Pancreas (tissue), 10 donors: Measurements from ENCODE around the gene PTK7. TPM values are rescaled to one million over a fixed set of nuclear protein-coding genes. Genes with fewer than 3 reads are reported as not detected.

Experiments used
- ATAC-seq, 4 donors: fragments of 200-7000 bp; cut with Tn5 transposase; one replicate each; pipeline versions ENCODE4 v1.8.0 to v1.9.1; 2020; ENCODE audit warnings: mild to moderate bottlenecking in 4 of 4, moderate library complexity in 4 of 4
- DNase-seq, 6 donors: peaks; one replicate each; pipeline ENCODE4 v3.0.0-alpha.2; 2020
- FAIRE-seq: peaks from 2 replicates; lab custom pipeline; 2012; peaks lifted over from hg19 to GRCh38; lab: Jason Lieb, UNC
- H3K27ac ChIP-seq, 4 donors: fragments of 200-600 bp; sonication (generic); 1 replicate in 3 of 4; 2 replicates in 1 of 4; pipeline versions ENCODE4 v1.5.0 to v1.8.0; 2020
- H3K27me3 ChIP-seq, 4 donors: fragments of 200-600 bp; one replicate each; pipeline ENCODE4 v1.8.0; 2021
- H3K36me3 ChIP-seq, 3 donors: fragments of 200-600 bp; sonication (generic) in 1 of 3; one replicate each; pipeline versions ENCODE4 v1.5.0 to v1.8.0; 2020 to 2021
- H3K4me1 ChIP-seq, 3 donors: fragments of 200-600 bp; one replicate each; pipeline ENCODE4 v1.8.0; 2021
- H3K4me3 ChIP-seq, 4 donors: fragments of 200-600 bp; sonication (generic) in 2 of 4; one replicate each; pipeline versions ENCODE4 v1.5.0 to v1.8.0; 2020 to 2021
- H3K9me3 ChIP-seq, 4 donors: fragments of 200-600 bp; one replicate each; pipeline ENCODE4 v1.8.0; 2021
- CTCF ChIP-seq, 4 donors: fragments of 200-600 bp; sonication (generic) in 3 of 4; IDR thresholded peaks; one replicate each; pipeline versions ENCODE4 v1.5.0 to v1.8.0; 2021; ENCODE audit warnings: antibody characterized with exemption in 4 of 4
- WGBS, 2 donors: extraction: QIAGEN DNeasy Blood & Tissue Kit; methylation state at CpG; one replicate each; pipeline ENCODE4 v1.1.7; 2013; 5-methylcytosine and 5-hydroxymethylcytosine counted together
- intact Hi-C, 3 donors: fragments of 100-400 bp; cut with DNase I; formaldehyde crosslinking; loops; one replicate each; pipeline versions ENCODE4 v1.11.1 to v1.14.2; 2022
- polyA plus RNA-seq, 2 donors: library from polyadenylated mRNA; stranded (reverse); fragments of 200-250 nt; gene quantifications; one replicate each; pipeline ENCODE4 v1.2.3, GENCODE V29; 2013
- total RNA-seq, 6 donors: library from RNA; stranded (reverse); fragmentation: NEBNext Ultra II Directional in 4 of 6; extraction: Animal tissue kit (Norgen Biotek cat#: 25700) in 4 of 6; gene quantifications; one replicate each; pipeline versions ENCODE4 v1.2.1 to v1.2.4, GENCODE V29; 2021 to 2023
- donor health status: healthy with polysubstance abuse.
- donor health status: DM: no; HTN: no; CAD: no; lungs with moderate emphysema.
- donor health status: DM: no; HTN: no; CAD: no.
- donor health status: control.
- donor health status: control.
- donor health status: Bipolar disorder and iron deficiency.
- donor health status: DM: yes; HTN: yes; CAD: no.
- donor health status: DM: no; HTN: no; CAD: no.
- donor health status: DM: no; HTN: no; CAD: no.
- donor health status: DM: yes; HTN: yes; CAD: no.

The PTK7 gene
- total and polyA plus RNA-seq, 8 donors = 9.8 to 44.2 (median 18.4) TPM

- WGBS, 2 donors = 77 to 81% methylated on average over 2 of the region's 2 CpGs
- no peak for FAIRE-seq
These were observed 42.5 kb upstream of the PTK7 start for GRCh38 chr6:43033496-43034189.

GRCh38 chr6:43034190-43034525 is 42.0 kb upstream of the PTK7 start:
- FAIRE-seq = no peak
- no peak for DNase-seq
- no peaks in the 10 kb centered on the region for H3K27me3 ChIP-seq
- H3K9me3 ChIP-seq = no peaks in the 10 kb centered on the region
- H3K4me3 ChIP-seq = no peak overlapping the region
- ATAC-seq = no peak
- H3K4me1 ChIP-seq = no peaks in the 10 kb centered on the region
- intact Hi-C loops = no loop called here
- no peak for TF ChIP-seq CTCF (IDR thresholded peaks at IDR 0.05)
- H3K36me3 ChIP-seq = peaks cover 0 to 44% (median 16%) of the 10 kb centered on the region in 3 donors
- H3K27ac ChIP-seq = no peak overlapping the region
- 85 to 88% methylated on average over 2 of the region's 2 CpGs for WGBS, 2 donors

More at GRCh38 chr6:43033496-43034189, 42.5 kb upstream of the PTK7 start:
- no peak for TF ChIP-seq CTCF (IDR thresholded peaks at IDR 0.05)
- intact Hi-C loops = no loop called here
- no peak overlapping the region for H3K27ac ChIP-seq
- ATAC-seq (no peak), DNase-seq (no peak)
- no peaks in the 10 kb centered on the region for H3K9me3 ChIP-seq
- H3K4me3 ChIP-seq = no peak overlapping the region
- no peaks in the 10 kb centered on the region for H3K27me3 ChIP-seq
- no peaks in the 10 kb centered on the region for H3K4me1 ChIP-seq
- H3K36me3 ChIP-seq = peaks cover 0 to 47% (median 22%) of the 10 kb centered on the region in 3 donors

GRCh38 chr6:43035495-43036194 is 40.5 kb upstream of the PTK7 start:
- 68 to 80% methylated on average over 4 of the region's 4 CpGs for WGBS, 2 donors
- H3K4me3 ChIP-seq = no peak overlapping the region
- H3K27ac ChIP-seq = no peak overlapping the region
- peak in 1 of 4 donors; percentile 19 for ATAC-seq
- H3K27me3 ChIP-seq = no peaks in the 10 kb centered on the region
- TF ChIP-seq CTCF (IDR thresholded peaks at IDR 0.05) = no peak
- no peaks in the 10 kb centered on the region for H3K9me3 ChIP-seq
- H3K36me3 ChIP-seq = peaks cover 0 to 37% (median 14%) of the 10 kb centered on the region in 3 donors
- intact Hi-C loops = no loop called here
- no peak for FAIRE-seq
- no peak for DNase-seq
- no peaks in the 10 kb centered on the region for H3K4me1 ChIP-seq

GRCh38 chr6:43036712-43037111 is 39.4 kb upstream of the PTK7 start:
- ATAC-seq (no peak), DNase-seq (peak in 1 of 6 donors; percentile 5), FAIRE-seq (no peak)
- Histone ChIP-seq H3K27ac (no peak overlapping the region), H3K27me3 (no peaks in the 10 kb centered on the region), H3K4me3 (no peak overlapping the region), H3K9me3 (no peaks in the 10 kb centered on the region), H3K4me1 (no peaks in the 10 kb centered on the region), H3K36me3 (peaks cover 0 to 42% (median 14%) of the 10 kb centered on the region in 3 donors)
- WGBS, 2 donors = 90 to 93% methylated on average over 9 of the region's 9 CpGs
- intact Hi-C loops = no loop called here
- TF ChIP-seq CTCF (IDR thresholded peaks at IDR 0.05) = no peak

GRCh38 chr6:43037197-43037596 is 38.9 kb upstream of the PTK7 start:
- FAIRE-seq (no peak), DNase-seq (peak in 1 of 6 donors; percentile 2), ATAC-seq (no peak)
- WGBS, 2 donors = 85 to 87% methylated on average over 5 of the region's 5 CpGs
- no peak overlapping the region for H3K27ac ChIP-seq
- TF ChIP-seq CTCF (IDR thresholded peaks at IDR 0.05) = no peak
- no peak overlapping the region for H3K4me3 ChIP-seq
- intact Hi-C loops = no loop called here
- H3K36me3 ChIP-seq = peaks cover 0 to 42% (median 14%) of the 10 kb centered on the region in 3 donors
- no peaks in the 10 kb centered on the region for H3K4me1 ChIP-seq
- no peaks in the 10 kb centered on the region for H3K9me3 ChIP-seq
- H3K27me3 ChIP-seq = no peaks in the 10 kb centered on the region
